ENCODE data around the gene PYCARD.
"Not testable (repeated sequence)": the region's sequence is repeated elsewhere in the genome, so short reads cannot be mapped to it uniquely, and the experiment has no call there.

PYCARD gene

DNA sequence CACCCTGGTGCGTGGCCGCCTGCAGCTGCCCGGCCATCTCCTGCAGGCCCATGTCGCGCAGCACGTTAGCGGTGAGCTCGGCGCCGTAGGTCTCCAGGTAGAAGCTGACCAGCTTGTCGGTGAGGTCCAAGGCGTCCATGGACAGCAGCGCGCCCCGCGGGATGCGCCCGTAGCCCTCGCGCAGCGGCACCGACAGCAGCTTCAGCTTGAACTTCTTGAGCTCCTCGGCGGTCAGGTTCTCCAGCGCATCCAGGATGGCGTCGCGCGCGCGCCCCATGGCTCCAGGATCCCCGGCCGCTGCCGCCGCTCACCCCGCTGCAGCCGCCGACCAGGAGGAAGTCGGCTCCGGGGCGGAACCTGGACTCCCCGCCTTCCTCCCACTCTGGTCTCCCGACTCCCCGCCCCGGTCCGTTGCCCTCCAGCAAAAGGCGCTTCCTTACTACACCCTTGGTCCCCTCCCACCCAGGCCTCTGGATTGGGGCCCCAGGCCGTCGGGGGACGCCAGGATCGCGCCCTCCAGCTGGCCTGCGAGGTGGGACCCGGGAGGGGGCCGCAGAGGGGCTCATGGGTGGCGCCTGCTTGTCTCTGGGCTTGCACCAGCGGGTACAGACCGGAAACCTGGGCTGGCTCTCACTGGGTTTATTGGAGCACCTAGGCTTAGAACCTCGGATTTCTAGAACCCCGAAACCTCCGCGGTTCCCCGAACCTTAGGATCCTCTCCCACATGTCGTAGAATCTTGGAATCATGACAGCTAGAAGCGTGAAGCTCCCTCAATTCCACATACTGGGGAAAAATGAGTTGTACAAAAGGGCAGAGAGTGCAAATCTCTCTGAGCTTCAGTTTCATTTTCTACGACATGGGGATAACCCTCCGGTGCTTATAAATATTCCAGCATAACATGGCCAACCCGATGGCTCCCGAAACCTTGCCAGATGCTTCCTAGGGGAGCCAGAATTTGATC lies at the start of gene PYCARD:
Gene PYCARD (minus strand): TSS at position 347 of the 962 bp plus-strand sequence. CDS start 70 bp downstream, at position 277.
- Histone ChIP-seq H3K27ac (ENCODE audit: low read depth, low read length) (peak within 1 kb of the TSS; percentile 26), H3K4me1 (ENCODE audit: control insufficient read depth, insufficient read depth, low read length) (peaks cover 4% of the 10 kb centered on the region; the same call in 1 of the 2 replicates), H3K36me3 (ENCODE audit: control insufficient read depth, insufficient read depth, low read length) (peaks cover 8% of the 10 kb centered on the region; the same call in 1 of the 2 replicates), H3K9me3 (ENCODE audit: control insufficient read depth, insufficient read depth, low read length) (no peaks in the 10 kb centered on the region), H3K4me3 (ENCODE audit: low read depth, low read length) (peak within 1 kb of the TSS; percentile 79), H3K9ac (ENCODE audit: low read depth, low read length) (peak within 1 kb of the TSS; percentile 75; the same call in 1 of the 2 replicates), H3K27me3 (ENCODE audit: control insufficient read depth, insufficient read depth, low read length) (peaks cover 4% of the 10 kb centered on the region)

DNA sequence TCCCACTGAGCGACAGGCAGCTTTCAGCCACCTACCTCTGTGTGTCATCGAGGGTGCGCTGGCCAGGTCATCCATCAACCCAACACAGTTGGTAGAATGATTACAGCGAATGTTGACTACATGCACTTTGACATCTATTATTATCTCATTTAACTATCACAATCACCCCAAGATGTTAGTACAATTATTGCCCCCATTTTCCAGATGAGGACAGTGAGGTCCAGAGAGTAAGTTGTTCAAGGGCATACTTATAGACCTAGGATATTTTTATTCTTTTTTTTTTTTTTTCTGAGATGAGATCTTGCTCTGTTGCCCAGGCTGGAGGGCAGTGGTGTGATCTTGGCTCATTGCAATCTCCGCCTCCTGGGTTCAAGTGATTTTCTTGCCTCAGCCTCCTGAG lies 48.9 kb upstream of the PYCARD start:
- Histone ChIP-seq H3K27ac (ENCODE audit: low read depth, low read length) (no peak overlapping the region), H3K9ac (ENCODE audit: low read depth, low read length) (no peak overlapping the region), H3K36me3 (ENCODE audit: control insufficient read depth, insufficient read depth, low read length) (no peaks in the 10 kb centered on the region), H3K4me1 (ENCODE audit: control insufficient read depth, insufficient read depth, low read length) (no peaks in the 10 kb centered on the region), H3K27me3 (ENCODE audit: control insufficient read depth, insufficient read depth, low read length) (no peaks in the 10 kb centered on the region), H3K9me3 (ENCODE audit: control insufficient read depth, insufficient read depth, low read length) (no peaks in the 10 kb centered on the region), H3K4me3 (ENCODE audit: low read depth, low read length) (no peak overlapping the region)

DNA sequence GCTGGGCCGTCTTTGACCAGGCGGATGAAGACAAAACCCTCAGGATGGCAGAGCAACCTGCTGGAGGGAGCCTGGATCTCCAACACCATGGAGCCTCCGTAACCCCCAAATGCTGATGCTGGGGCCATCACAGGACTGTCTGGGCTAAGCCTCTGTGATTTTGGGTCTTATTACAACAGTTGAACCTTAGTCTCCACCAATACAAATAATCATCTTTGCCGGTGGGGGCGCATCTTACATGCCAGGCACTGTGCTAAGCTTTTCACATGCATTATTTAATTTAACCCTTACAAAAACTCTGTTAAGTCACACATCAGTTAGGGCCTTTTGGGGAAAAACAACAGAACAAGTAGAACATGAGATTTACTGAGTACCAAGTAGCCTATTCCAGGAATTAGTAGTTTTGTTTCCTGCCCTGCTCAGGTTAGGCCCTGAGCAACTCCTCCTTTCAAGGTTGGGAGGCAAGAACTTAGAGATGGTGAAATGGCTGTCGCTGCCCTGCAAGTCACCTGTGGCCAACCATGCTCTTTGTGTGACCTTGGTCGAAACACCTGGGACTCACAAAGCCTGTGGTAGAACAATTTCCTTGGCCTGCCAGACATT lies 48.3 kb upstream of the PYCARD start:
- Histone ChIP-seq H3K4me3 (ENCODE audit: low read depth, low read length) (no peak overlapping the region), H3K9me3 (ENCODE audit: control insufficient read depth, insufficient read depth, low read length) (no peaks in the 10 kb centered on the region), H3K4me1 (ENCODE audit: control insufficient read depth, insufficient read depth, low read length) (peaks cover 1% of the 10 kb centered on the region), H3K9ac (ENCODE audit: low read depth, low read length) (no peak overlapping the region), H3K27ac (ENCODE audit: low read depth, low read length) (no peak overlapping the region), H3K36me3 (ENCODE audit: control insufficient read depth, insufficient read depth, low read length) (no peaks in the 10 kb centered on the region), H3K27me3 (ENCODE audit: control insufficient read depth, insufficient read depth, low read length) (no peaks in the 10 kb centered on the region)

GRCh38 chr16:31248344-31248743 lies 45.8 kb upstream of the PYCARD start:
- Histone ChIP-seq H3K27ac (ENCODE audit: low read depth, low read length) (no peak overlapping the region), H3K36me3 (ENCODE audit: control insufficient read depth, insufficient read depth, low read length) (no peaks in the 10 kb centered on the region), H3K27me3 (ENCODE audit: control insufficient read depth, insufficient read depth, low read length) (no peaks in the 10 kb centered on the region), H3K4me3 (ENCODE audit: low read depth, low read length) (no peak overlapping the region), H3K4me1 (ENCODE audit: control insufficient read depth, insufficient read depth, low read length) (peaks cover 4% of the 10 kb centered on the region), H3K9ac (ENCODE audit: low read depth, low read length) (no peak overlapping the region), H3K9me3 (ENCODE audit: control insufficient read depth, insufficient read depth, low read length) (no peaks in the 10 kb centered on the region)

GRCh38 chr16:31246296-31246695 lies 43.7 kb upstream of the PYCARD start:
- H3K9ac ChIP-seq (ENCODE audit: low read depth, low read length) = no peak overlapping the region
- no peaks in the 10 kb centered on the region for H3K36me3 ChIP-seq (ENCODE audit: control insufficient read depth, insufficient read depth, low read length)
- no peak overlapping the region for H3K4me3 ChIP-seq (ENCODE audit: low read depth, low read length)
- H3K4me1 ChIP-seq (ENCODE audit: control insufficient read depth, insufficient read depth, low read length) = peaks cover 4% of the 10 kb centered on the region
- H3K27me3 ChIP-seq (ENCODE audit: control insufficient read depth, insufficient read depth, low read length) = no peaks in the 10 kb centered on the region
- no peaks in the 10 kb centered on the region for H3K9me3 ChIP-seq (ENCODE audit: control insufficient read depth, insufficient read depth, low read length)
- peak overlapping the region; percentile 93 for H3K27ac ChIP-seq (ENCODE audit: low read depth, low read length)

GRCh38 chr16:31245598-31245997 lies 43.0 kb upstream of the PYCARD start:
- peak overlapping the region; percentile 42; the same call in 1 of the 2 replicates for H3K4me3 ChIP-seq (ENCODE audit: low read depth, low read length)
- not testable (repeated sequence) for H3K9me3 ChIP-seq (ENCODE audit: control insufficient read depth, insufficient read depth, low read length); H3K27me3 ChIP-seq (ENCODE audit: control insufficient read depth, insufficient read depth, low read length); H3K9ac ChIP-seq (ENCODE audit: low read depth, low read length); H3K36me3 ChIP-seq (ENCODE audit: control insufficient read depth, insufficient read depth, low read length); H3K4me1 ChIP-seq (ENCODE audit: control insufficient read depth, insufficient read depth, low read length)
- H3K27ac ChIP-seq (ENCODE audit: low read depth, low read length) = peak overlapping the region; percentile 93

- no peak overlapping the region for H3K9ac ChIP-seq (ENCODE audit: low read depth, low read length)
- H3K27ac ChIP-seq (ENCODE audit: low read depth, low read length) = no peak overlapping the region
- no peaks in the 10 kb centered on the region for H3K27me3 ChIP-seq (ENCODE audit: control insufficient read depth, insufficient read depth, low read length)
- H3K4me1 ChIP-seq (ENCODE audit: control insufficient read depth, insufficient read depth, low read length) = peaks cover 4% of the 10 kb centered on the region
- no peak overlapping the region for H3K4me3 ChIP-seq (ENCODE audit: low read depth, low read length)
- H3K36me3 ChIP-seq (ENCODE audit: control insufficient read depth, insufficient read depth, low read length) = no peaks in the 10 kb centered on the region
- H3K9me3 ChIP-seq (ENCODE audit: control insufficient read depth, insufficient read depth, low read length) = no peaks in the 10 kb centered on the region
Observed at GRCh38 chr16:31243734-31244670, 41.4 kb upstream of the PYCARD start.

GRCh38 chr16:31242206-31242605 lies 39.6 kb upstream of the PYCARD start:
- Histone ChIP-seq H3K36me3 (ENCODE audit: control insufficient read depth, insufficient read depth, low read length) (no peaks in the 10 kb centered on the region), H3K9me3 (ENCODE audit: control insufficient read depth, insufficient read depth, low read length) (no peaks in the 10 kb centered on the region), H3K4me1 (ENCODE audit: control insufficient read depth, insufficient read depth, low read length) (peaks cover 4% of the 10 kb centered on the region), H3K27me3 (ENCODE audit: control insufficient read depth, insufficient read depth, low read length) (no peaks in the 10 kb centered on the region), H3K4me3 (ENCODE audit: low read depth, low read length) (no peak overlapping the region), H3K9ac (ENCODE audit: low read depth, low read length) (no peak overlapping the region), H3K27ac (ENCODE audit: low read depth, low read length) (no peak overlapping the region)

DNA sequence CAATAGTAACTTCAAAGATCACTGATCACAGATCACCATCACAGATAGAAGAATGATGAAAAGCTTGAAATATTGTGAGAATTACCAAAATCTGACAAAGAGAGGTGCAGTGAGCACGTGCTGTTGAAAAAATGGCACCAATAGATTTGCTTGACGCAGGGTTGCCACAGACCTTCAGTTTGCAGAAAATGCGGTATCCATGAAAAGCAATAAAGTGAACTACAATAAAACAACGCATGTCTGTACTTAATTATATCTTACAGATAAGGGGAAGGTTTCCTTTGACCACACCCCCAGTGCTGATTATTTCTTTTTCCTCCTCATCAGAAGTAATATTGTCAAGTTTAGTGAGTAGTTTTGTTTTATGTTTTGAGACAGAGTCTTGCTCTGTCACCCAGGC lies 35.5 kb upstream of the PYCARD start:
- Histone ChIP-seq H3K9me3 (ENCODE audit: control insufficient read depth, insufficient read depth, low read length) (peaks cover 3% of the 10 kb centered on the region; the same call in 1 of the 2 replicates), H3K27me3 (ENCODE audit: control insufficient read depth, insufficient read depth, low read length) (no peaks in the 10 kb centered on the region), H3K36me3 (ENCODE audit: control insufficient read depth, insufficient read depth, low read length) (no peaks in the 10 kb centered on the region), H3K27ac (ENCODE audit: low read depth, low read length) (no peak overlapping the region), H3K9ac (ENCODE audit: low read depth, low read length) (no peak overlapping the region), H3K4me3 (ENCODE audit: low read depth, low read length) (no peak overlapping the region), H3K4me1 (ENCODE audit: control insufficient read depth, insufficient read depth, low read length) (no peaks in the 10 kb centered on the region)

- H3K4me1 ChIP-seq (ENCODE audit: control insufficient read depth, insufficient read depth, low read length) = no peaks in the 10 kb centered on the region
- H3K9ac ChIP-seq (ENCODE audit: low read depth, low read length) = no peak overlapping the region
- H3K9me3 ChIP-seq (ENCODE audit: control insufficient read depth, insufficient read depth, low read length) = peaks cover 7% of the 10 kb centered on the region; the same call in 1 of the 2 replicates
- H3K27ac ChIP-seq (ENCODE audit: low read depth, low read length) = no peak overlapping the region
- H3K27me3 ChIP-seq (ENCODE audit: control insufficient read depth, insufficient read depth, low read length) = no peaks in the 10 kb centered on the region
- H3K36me3 ChIP-seq (ENCODE audit: control insufficient read depth, insufficient read depth, low read length) = no peaks in the 10 kb centered on the region
- no peak overlapping the region for H3K4me3 ChIP-seq (ENCODE audit: low read depth, low read length)
Observed at GRCh38 chr16:31229501-31229900, 26.9 kb upstream of the PYCARD start.

Data from HUES48 (cell line).